22Rv1 (cell line): ENCODE data around the gene AANAT.

Experiments
- ZFX ChIP-seq: fragments of 450-650 bp; IDR thresholded peaks from 2 replicates; pipeline ENCODE4 v1.6.1; 2017; ENCODE audit warnings: antibody characterized with exemption, borderline replicate concordance
- TF ChIP-seq, protein P1 (sequence below): fragments of 450-650 bp; IDR thresholded peaks from 2 replicates; pipeline ENCODE4 v1.5.1; 2017; ENCODE audit warnings: mild to moderate bottlenecking

DNA sequence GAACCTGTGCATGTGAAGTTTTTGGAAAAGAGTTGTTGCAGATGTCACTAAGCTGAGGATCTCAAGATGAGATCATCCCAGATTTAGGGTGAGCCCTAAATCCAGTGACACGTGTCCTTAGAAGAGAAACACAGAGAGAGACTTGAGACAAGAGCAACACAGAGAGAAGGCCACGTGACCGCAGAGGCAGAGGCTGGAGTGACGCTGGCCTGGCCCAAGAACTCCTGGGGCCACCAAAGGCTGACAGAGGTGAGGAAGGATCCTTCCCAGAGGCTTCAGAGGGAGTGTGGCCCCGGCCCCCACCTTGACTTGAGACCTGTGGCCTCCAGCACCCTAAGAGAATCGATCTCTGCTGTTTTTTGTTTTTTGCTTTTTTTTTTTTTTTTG is 45.9 kb downstream of the AANAT start:
- TF ChIP-seq, protein P1, sequence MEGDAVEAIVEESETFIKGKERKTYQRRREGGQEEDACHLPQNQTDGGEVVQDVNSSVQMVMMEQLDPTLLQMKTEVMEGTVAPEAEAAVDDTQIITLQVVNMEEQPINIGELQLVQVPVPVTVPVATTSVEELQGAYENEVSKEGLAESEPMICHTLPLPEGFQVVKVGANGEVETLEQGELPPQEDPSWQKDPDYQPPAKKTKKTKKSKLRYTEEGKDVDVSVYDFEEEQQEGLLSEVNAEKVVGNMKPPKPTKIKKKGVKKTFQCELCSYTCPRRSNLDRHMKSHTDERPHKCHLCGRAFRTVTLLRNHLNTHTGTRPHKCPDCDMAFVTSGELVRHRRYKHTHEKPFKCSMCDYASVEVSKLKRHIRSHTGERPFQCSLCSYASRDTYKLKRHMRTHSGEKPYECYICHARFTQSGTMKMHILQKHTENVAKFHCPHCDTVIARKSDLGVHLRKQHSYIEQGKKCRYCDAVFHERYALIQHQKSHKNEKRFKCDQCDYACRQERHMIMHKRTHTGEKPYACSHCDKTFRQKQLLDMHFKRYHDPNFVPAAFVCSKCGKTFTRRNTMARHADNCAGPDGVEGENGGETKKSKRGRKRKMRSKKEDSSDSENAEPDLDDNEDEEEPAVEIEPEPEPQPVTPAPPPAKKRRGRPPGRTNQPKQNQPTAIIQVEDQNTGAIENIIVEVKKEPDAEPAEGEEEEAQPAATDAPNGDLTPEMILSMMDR = no peak
- no peak for TF ChIP-seq ZFX
